SK-N-MC (cell line): ENCODE data around the gene SEC63.

Experiments used
- DNase-seq: peaks from one replicate; pipeline ENCODE4 v3.0.0-alpha.2; 2011; ENCODE audit warnings: low read depth, low spot score
- H3K27ac ChIP-seq: fragments of 200-600 bp; sonication (generic); 2 replicates; pipeline ENCODE4 v1.5.1; 2016; ENCODE audit warnings: mixed run types
- H3K36me3 ChIP-seq: fragments of 200-600 bp; sonication (generic); 2 replicates; pipeline ENCODE4 v1.6.1; 2017; ENCODE audit warnings: antibody characterized with exemption, low read length, mixed read lengths; ENCODE audit not compliant: insufficient read depth
- H3K4me3 ChIP-seq: fragments of 200-600 bp; sonication (generic); 2 replicates; pipeline ENCODE4 v1.5.1; 2016
- H3K9ac ChIP-seq: fragments of 200-600 bp; sonication (generic); 2 replicates; pipeline ENCODE4 v1.8.0; 2017; ENCODE audit warnings: mixed run types, mixed read lengths; ENCODE audit not compliant: insufficient read length
- H3K9me3 ChIP-seq: fragments of 200-600 bp; sonication (generic); 2 replicates; pipeline ENCODE4 v1.6.1; 2017; ENCODE audit warnings: low read depth, mild to moderate bottlenecking, antibody characterized with exemption, low read length, moderate library complexity, mixed read lengths
- EZH2 ChIP-seq: fragments of 200-600 bp; sonication (generic); IDR thresholded peaks from one replicate; pipeline ENCODE4 v1.6.1; 2017; ENCODE audit warnings: antibody characterized with exemption
- FOXP2 ChIP-seq: optimal IDR thresholded peaks from 2 replicates; pipeline ENCODE3; 2011; ENCODE audit warnings: mild to moderate bottlenecking, moderate library complexity; ENCODE audit not compliant: insufficient read depth; ENCODE audit errors: extremely low read length, control extremely low read depth
- POLR2AphosphoS5 ChIP-seq: IDR thresholded peaks from 2 replicates; pipeline ENCODE4 v1.6.1; 2012; ENCODE audit warnings: mild to moderate bottlenecking, low read depth, low read length, borderline replicate concordance

Gene SEC63

DNA sequence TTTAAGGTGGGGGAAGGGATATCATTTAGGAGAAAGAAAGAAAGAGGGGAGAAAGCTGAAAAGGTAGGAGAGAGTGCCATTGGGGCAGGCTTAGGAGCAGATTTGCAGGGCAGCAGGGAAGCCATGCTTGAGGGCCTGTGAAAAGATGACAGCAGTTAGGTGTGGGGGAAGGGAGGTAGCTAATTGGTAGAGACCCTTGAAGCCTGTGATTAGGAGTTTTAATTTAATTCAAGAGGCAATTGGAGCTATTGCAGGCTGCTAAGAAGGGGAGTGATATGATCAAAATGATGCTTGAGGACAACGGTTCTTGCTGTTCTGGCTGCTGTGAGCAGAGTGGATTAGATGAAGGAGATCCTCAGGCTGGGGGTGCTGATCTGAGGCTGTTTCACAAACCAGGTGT lies 24.5 kb upstream of the SEC63 start:
- Histone ChIP-seq H3K4me3 (no peak overlapping the region), H3K9ac (no peak overlapping the region), H3K36me3 (no peaks in the 10 kb centered on the region), H3K27ac (no peak overlapping the region), H3K9me3 (no peaks in the 10 kb centered on the region)
- DNase-seq = no peak
- TF ChIP-seq POLR2AphosphoS5 = no peak
- TF ChIP-seq FOXP2 = no peak
- no peak for TF ChIP-seq EZH2

- TF ChIP-seq FOXP2 = no peak
- TF ChIP-seq POLR2AphosphoS5 = no peak
- TF ChIP-seq EZH2 = no peak
- H3K27ac ChIP-seq = no peak overlapping the region
These were observed 23.7 kb upstream of the SEC63 start for GRCh38 chr6:107981695-107982094.

GRCh38 chr6:107977283-107977682 lies 19.3 kb upstream of the SEC63 start:
- Histone ChIP-seq H3K9me3 (no peaks in the 10 kb centered on the region), H3K27ac (no peak overlapping the region)
- no peak for DNase-seq

More at GRCh38 chr6:107981695-107982094, 23.7 kb upstream of the SEC63 start:
- Histone ChIP-seq H3K9ac (no peak overlapping the region), H3K36me3 (no peaks in the 10 kb centered on the region), H3K9me3 (no peaks in the 10 kb centered on the region), H3K4me3 (no peak overlapping the region)
- DNase-seq = no peak

GRCh38 chr6:107976155-107976783 lies 18.3 kb upstream of the SEC63 start:
- Histone ChIP-seq H3K9me3 (no peaks in the 10 kb centered on the region), H3K9ac (no peak overlapping the region), H3K27ac (no peak overlapping the region), H3K4me3 (no peak overlapping the region), H3K36me3 (no peaks in the 10 kb centered on the region)
- DNase-seq = no peak
- TF ChIP-seq FOXP2 = no peak
- TF ChIP-seq EZH2 = no peak
- no peak for TF ChIP-seq POLR2AphosphoS5

More at GRCh38 chr6:107977283-107977682, 19.3 kb upstream of the SEC63 start:
- H3K4me3 ChIP-seq = no peak overlapping the region
- no peak overlapping the region for H3K9ac ChIP-seq
- TF ChIP-seq POLR2AphosphoS5 = no peak
- no peak for TF ChIP-seq EZH2
- no peak for TF ChIP-seq FOXP2
- H3K36me3 ChIP-seq = no peaks in the 10 kb centered on the region

- no peak overlapping the region for H3K27ac ChIP-seq
- no peak overlapping the region for H3K4me3 ChIP-seq
- DNase-seq = no peak
- TF ChIP-seq EZH2 = no peak
- TF ChIP-seq POLR2AphosphoS5 = no peak
- TF ChIP-seq FOXP2 = no peak
- no peak overlapping the region for H3K9ac ChIP-seq
- H3K9me3 ChIP-seq = no peaks in the 10 kb centered on the region
- H3K36me3 ChIP-seq = no peaks in the 10 kb centered on the region
These were observed 15.6 kb upstream of the SEC63 start for GRCh38 chr6:107973594-107973993.

DNA sequence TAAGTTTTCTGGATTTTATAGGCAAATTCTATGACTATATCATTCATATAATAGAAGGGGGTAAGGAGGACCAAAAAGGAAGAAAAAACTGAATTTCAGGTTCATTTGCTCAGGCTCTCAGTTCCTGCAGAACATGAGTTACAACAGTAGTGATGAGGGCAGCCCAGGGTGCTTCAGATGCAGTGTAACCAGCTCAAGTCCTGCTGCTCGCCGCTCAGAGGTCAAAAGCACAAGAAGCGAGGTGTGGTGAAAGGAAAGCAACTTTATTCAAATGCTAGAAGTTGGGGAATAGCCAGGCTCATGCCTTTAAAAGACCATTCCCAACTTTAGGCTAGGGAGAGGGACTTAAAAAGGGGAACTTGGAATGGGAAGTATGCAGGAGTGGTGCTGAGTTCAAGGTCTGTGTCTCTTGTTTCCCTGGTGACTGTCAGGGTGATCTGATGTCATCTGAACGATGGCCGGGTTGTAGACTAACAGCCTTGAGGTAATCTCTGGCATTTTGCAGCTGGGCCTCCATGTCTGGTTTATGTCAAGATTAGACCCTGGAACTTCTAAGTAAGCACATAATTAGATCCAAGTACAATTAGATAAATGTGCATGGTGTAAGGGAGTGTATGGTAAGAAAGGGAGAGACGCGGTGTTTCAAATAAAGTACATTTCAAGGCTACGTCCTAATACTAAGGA lies 14.5 kb upstream of the SEC63 start:
- H3K36me3 ChIP-seq = no peaks in the 10 kb centered on the region
- H3K4me3 ChIP-seq = no peak overlapping the region
- no peak overlapping the region for H3K9ac ChIP-seq
- TF ChIP-seq EZH2 = no peak
- H3K9me3 ChIP-seq = no peaks in the 10 kb centered on the region
- DNase-seq = no peak
- H3K27ac ChIP-seq = no peak overlapping the region

GRCh38 chr6:107971181-107971580 lies 13.2 kb upstream of the SEC63 start:
- Histone ChIP-seq H3K4me3 (no peak overlapping the region), H3K9ac (no peak overlapping the region), H3K36me3 (no peaks in the 10 kb centered on the region), H3K27ac (no peak overlapping the region), H3K9me3 (no peaks in the 10 kb centered on the region)
- no peak for DNase-seq
- TF ChIP-seq EZH2 (no peak), FOXP2 (no peak), POLR2AphosphoS5 (no peak)

- TF ChIP-seq FOXP2 (no peak), POLR2AphosphoS5 (no peak), EZH2 (no peak)
- H3K4me3 ChIP-seq = no peak overlapping the region
- H3K9me3 ChIP-seq = no peaks in the 10 kb centered on the region
- no peak overlapping the region for H3K27ac ChIP-seq
- no peaks in the 10 kb centered on the region for H3K36me3 ChIP-seq
- DNase-seq = no peak
- no peak overlapping the region for H3K9ac ChIP-seq
These were observed 12.2 kb upstream of the SEC63 start for GRCh38 chr6:107970255-107970654.
